Neuronal stem cell (in vitro differentiated cells): Measurements from ENCODE around the gene MAP3K15.

Experiments used
- DNase-seq: peaks from one replicate; pipeline ENCODE4 v3.0.0-alpha.2; 2013; ENCODE audit warnings: low spot score
- H2AFZ ChIP-seq: one replicate; pipeline ENCODE4 v1.6.1; 2013; ENCODE audit warnings: mild to moderate bottlenecking, low read length, inconsistent platforms
- H2AK5ac ChIP-seq: 2 replicates; pipeline ENCODE4 v1.6.1; 2013; ENCODE audit warnings: low read depth, mild to moderate bottlenecking, inconsistent platforms, low read length, moderate library complexity, mixed read lengths
- H2BK120ac ChIP-seq: 2 replicates; pipeline ENCODE4 v1.6.1; 2013; ENCODE audit warnings: low read depth, mild to moderate bottlenecking, inconsistent platforms, low read length, moderate library complexity, mixed read lengths
- H2BK12ac ChIP-seq: one replicate; pipeline ENCODE4 v1.6.1; 2013; ENCODE audit warnings: low read length, inconsistent platforms
- H2BK15ac ChIP-seq: 2 replicates; pipeline ENCODE4 v1.6.1; 2013; ENCODE audit warnings: mild to moderate bottlenecking, low read length, inconsistent platforms, mixed read lengths
- H2BK5ac ChIP-seq: one replicate; pipeline ENCODE4 v1.6.1; 2013; ENCODE audit warnings: inconsistent platforms, mild to moderate bottlenecking, low read length, moderate library complexity
- H3K14ac ChIP-seq: one replicate; pipeline ENCODE4 v1.6.1; 2013; ENCODE audit warnings: low read length, inconsistent platforms
- H3K18ac ChIP-seq: 2 replicates; pipeline ENCODE4 v1.6.1; 2013; ENCODE audit warnings: low read length, inconsistent platforms
- H3K23ac ChIP-seq: 2 replicates; pipeline ENCODE4 v1.6.1; 2013; ENCODE audit warnings: low read depth, mild to moderate bottlenecking, mixed read lengths, low read length, inconsistent platforms; ENCODE audit not compliant: poor library complexity
- H3K27ac ChIP-seq: replicated peaks from 3 replicates; pipeline ENCODE4 v1.5.1; 2013; ENCODE audit warnings: low read length, inconsistent platforms
- H3K27me3 ChIP-seq, 3 experiments: 2 replicates each; pipeline ENCODE4 v1.6.1; 2013; ENCODE audit warnings: low read length in 3 of 3, mild to moderate bottlenecking in 2 of 3, inconsistent platforms in 1 of 3, low read depth in 1 of 3, mixed read lengths in 1 of 3, moderate library complexity in 1 of 3; ENCODE audit not compliant: control insufficient read depth in 3 of 3, insufficient read depth in 3 of 3
- H3K36me3 ChIP-seq, 2 donors: replicated peaks in 1 of 2; 2 replicates each; pipeline ENCODE4 v1.6.1; 2013; ENCODE audit warnings: low read length in 2 of 2; ENCODE audit not compliant: control insufficient read depth in 2 of 2, insufficient read depth in 2 of 2
- H3K4ac ChIP-seq: 2 replicates; pipeline ENCODE4 v1.6.1; 2013; ENCODE audit warnings: inconsistent platforms, mild to moderate bottlenecking, low read length, moderate library complexity
- H3K4me1 ChIP-seq, 2 donors: 1 replicate in 1 of 2; 2 replicates in 1 of 2; pipeline ENCODE4 v1.6.1; 2013; ENCODE audit warnings: low read length in 2 of 2, low read depth in 1 of 2; ENCODE audit not compliant: control insufficient read depth in 2 of 2, insufficient read depth in 1 of 2
- H3K4me2 ChIP-seq: one replicate; pipeline ENCODE4 v1.6.1; 2013; ENCODE audit warnings: mild to moderate bottlenecking, low read length, inconsistent platforms; ENCODE audit not compliant: insufficient read depth, poor library complexity, severe bottlenecking
- H3K4me3 ChIP-seq, 2 donors: 2 replicates each; pipeline ENCODE4 v1.5.1; 2013; ENCODE audit warnings: low read length in 2 of 2, mild to moderate bottlenecking in 2 of 2, inconsistent platforms in 1 of 2, moderate library complexity in 1 of 2
- H3K79me1 ChIP-seq: one replicate; pipeline ENCODE4 v1.6.1; 2013; ENCODE audit warnings: low read depth, mild to moderate bottlenecking, inconsistent platforms, low read length, moderate library complexity
- H3K9ac ChIP-seq: one replicate; pipeline ENCODE4 v1.6.1; 2013; ENCODE audit warnings: mild to moderate bottlenecking, low read depth, low read length, inconsistent platforms; ENCODE audit not compliant: poor library complexity
- H3K9me3 ChIP-seq, 2 donors: replicated peaks in 1 of 2; 2 replicates each; pipeline versions ENCODE3 to v1.6.1; 2013; ENCODE audit warnings: low read length in 2 of 2, mild to moderate bottlenecking in 2 of 2, inconsistent platforms in 1 of 2, low read depth in 1 of 2, mixed read lengths in 1 of 2, moderate library complexity in 1 of 2; ENCODE audit not compliant: control insufficient read depth in 2 of 2, insufficient read depth in 1 of 2
- H4K8ac ChIP-seq: one replicate; pipeline ENCODE4 v1.6.1; 2013; ENCODE audit warnings: low read depth, mild to moderate bottlenecking, inconsistent platforms, low read length, moderate library complexity
- H4K91ac ChIP-seq: one replicate; pipeline ENCODE4 v1.6.1; 2013; ENCODE audit warnings: low read length, low read depth, mild to moderate bottlenecking, inconsistent platforms; ENCODE audit not compliant: poor library complexity
- WGBS, 2 donors: extraction: QIAGEN DNeasy Blood & Tissue Kit; methylation state at CpG; one replicate each; pipeline ENCODE4 v1.1.7; 2013; ENCODE audit warnings: missing lambda C conversion rate in 2 of 2, mixed read lengths in 1 of 2; ENCODE audit not compliant: insufficient read length in 2 of 2, insufficient replicate concordance in 1 of 2; ENCODE audit errors: extremely low coverage in 2 of 2; 5-methylcytosine and 5-hydroxymethylcytosine counted together

The MAP3K15 gene

DNA sequence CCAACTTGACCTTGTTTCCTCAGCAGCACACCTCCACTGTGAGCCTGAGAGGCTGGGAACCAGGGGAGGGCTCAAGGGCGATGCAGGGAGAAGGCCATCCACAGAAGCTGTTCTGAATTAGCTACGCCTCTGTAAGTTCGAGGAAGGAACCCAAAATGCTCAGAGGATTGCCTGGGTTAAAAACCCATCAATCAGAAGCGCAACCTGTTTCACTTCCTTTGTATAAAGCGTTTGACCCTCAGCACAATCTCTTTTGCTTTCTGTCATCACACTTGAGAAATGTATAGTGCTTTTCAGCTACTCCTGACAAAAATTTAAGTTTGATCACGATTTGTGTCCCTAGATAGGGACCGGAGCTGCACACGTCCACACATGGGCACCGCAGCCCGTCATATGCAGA, 48.0 kb upstream of the MAP3K15 start:
- H2AFZ ChIP-seq = no peak overlapping the region
- H4K8ac ChIP-seq = no peak overlapping the region
- peaks cover 2 to 3% of the 10 kb centered on the region in 2 donors for H3K4me1 ChIP-seq
- H3K4ac ChIP-seq = no peak overlapping the region
- no peak for DNase-seq
- H2BK15ac ChIP-seq = no peak overlapping the region
- no peak overlapping the region for H3K14ac ChIP-seq
- H2BK5ac ChIP-seq = no peak overlapping the region
- H3K9me3 ChIP-seq = no peaks in the 10 kb centered on the region
- no peak overlapping the region for H3K9ac ChIP-seq
- no peak overlapping the region for H2AK5ac ChIP-seq
- H3K4me3 ChIP-seq = no peak overlapping the region
- no peaks in the 10 kb centered on the region for H3K27me3 ChIP-seq
- H3K18ac ChIP-seq = no peak overlapping the region
- H3K36me3 ChIP-seq = no peaks in the 10 kb centered on the region
- H3K79me1 ChIP-seq = no peaks in the 10 kb centered on the region
- H3K27ac ChIP-seq = no peak overlapping the region
- no CpG with 5 or more reads among the region's 10 CpGs for WGBS, 2 donors
- no peak overlapping the region for H2BK120ac ChIP-seq
- H4K91ac ChIP-seq = no peak overlapping the region
- H3K4me2 ChIP-seq = no peak overlapping the region
- H3K23ac ChIP-seq = no peak overlapping the region
- H2BK12ac ChIP-seq = no peak overlapping the region

DNA sequence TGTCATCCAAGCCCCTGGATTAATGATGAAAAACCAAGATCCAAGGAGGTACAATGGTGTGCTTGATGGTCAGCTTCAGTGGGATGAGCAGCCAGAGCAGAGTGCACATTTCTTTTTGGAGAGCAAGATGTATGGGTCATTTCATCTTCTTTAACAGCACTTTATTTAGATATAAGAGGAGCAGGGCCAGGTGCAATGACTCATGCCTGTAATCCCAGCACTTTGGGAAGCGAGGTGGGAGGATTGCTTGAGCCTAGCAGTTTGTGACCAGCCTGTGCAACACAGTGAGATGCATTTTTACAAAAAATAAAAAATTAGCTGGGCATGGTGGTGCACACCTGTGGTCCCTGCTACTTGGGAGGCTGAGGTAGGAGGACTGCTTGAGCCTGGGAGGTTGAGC, 45.3 kb upstream of the MAP3K15 start:
- H3K9me3 ChIP-seq = no peaks in the 10 kb centered on the region
- no peak overlapping the region for H3K4me3 ChIP-seq
- DNase-seq = no peak
- H2BK5ac ChIP-seq = no peak overlapping the region
- no peak overlapping the region for H2BK120ac ChIP-seq
- no peak overlapping the region for H4K8ac ChIP-seq
- H3K4ac ChIP-seq = no peak overlapping the region
- no peak overlapping the region for H3K4me2 ChIP-seq
- H3K79me1 ChIP-seq = no peaks in the 10 kb centered on the region
- no peak overlapping the region for H3K18ac ChIP-seq
- no peak overlapping the region for H3K23ac ChIP-seq
- no peak overlapping the region for H4K91ac ChIP-seq
- no peak overlapping the region for H2BK12ac ChIP-seq
- no peak overlapping the region for H3K27ac ChIP-seq
- H2BK15ac ChIP-seq = no peak overlapping the region
- no peaks in the 10 kb centered on the region for H3K27me3 ChIP-seq
- WGBS, 2 donors = no CpG with 5 or more reads among the region's 1 CpG
- H2AFZ ChIP-seq = no peak overlapping the region
- H3K36me3 ChIP-seq = no peaks in the 10 kb centered on the region
- no peak overlapping the region for H3K14ac ChIP-seq
- H2AK5ac ChIP-seq = no peak overlapping the region
- no peaks in the 10 kb centered on the region for H3K4me1 ChIP-seq
- no peak overlapping the region for H3K9ac ChIP-seq

DNA sequence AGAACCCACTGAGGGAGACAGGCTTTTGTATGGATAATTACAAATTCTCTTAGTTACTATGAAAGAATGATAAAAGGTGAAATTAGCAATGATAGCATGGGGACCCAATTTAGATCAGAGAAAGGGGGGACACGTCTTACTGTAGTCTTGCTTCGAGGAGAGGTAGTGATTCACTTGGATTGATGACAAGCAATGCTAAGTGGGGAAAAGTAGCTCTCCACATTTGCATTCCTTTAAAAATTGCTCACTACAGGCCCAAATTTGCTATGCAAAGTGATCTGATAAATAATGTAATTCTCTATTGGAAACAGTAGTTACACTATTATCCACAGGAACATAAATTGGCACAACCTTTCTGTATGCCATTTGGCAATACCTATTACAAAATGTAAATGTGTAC, 42.5 kb upstream of the MAP3K15 start:
- Histone ChIP-seq H2BK120ac (no peak overlapping the region), H2BK15ac (no peak overlapping the region), H3K23ac (no peak overlapping the region), H3K4me1 (no peaks in the 10 kb centered on the region), H3K4me2 (no peak overlapping the region), H2AK5ac (no peak overlapping the region), H3K9ac (no peak overlapping the region), H3K18ac (no peak overlapping the region), H2BK12ac (no peak overlapping the region), H4K8ac (no peak overlapping the region), H2BK5ac (no peak overlapping the region), H2AFZ (no peak overlapping the region), H3K27me3 (no peaks in the 10 kb centered on the region), H3K36me3 (no peaks in the 10 kb centered on the region), H3K4me3 (no peak overlapping the region), H3K9me3 (no peaks in the 10 kb centered on the region), H3K14ac (no peak overlapping the region), H3K79me1 (no peaks in the 10 kb centered on the region), H3K4ac (no peak overlapping the region), H3K27ac (no peak overlapping the region), H4K91ac (no peak overlapping the region)
- DNase-seq = no peak
- WGBS, 2 donors = no CpG with 5 or more reads among the region's 2 CpGs

DNA sequence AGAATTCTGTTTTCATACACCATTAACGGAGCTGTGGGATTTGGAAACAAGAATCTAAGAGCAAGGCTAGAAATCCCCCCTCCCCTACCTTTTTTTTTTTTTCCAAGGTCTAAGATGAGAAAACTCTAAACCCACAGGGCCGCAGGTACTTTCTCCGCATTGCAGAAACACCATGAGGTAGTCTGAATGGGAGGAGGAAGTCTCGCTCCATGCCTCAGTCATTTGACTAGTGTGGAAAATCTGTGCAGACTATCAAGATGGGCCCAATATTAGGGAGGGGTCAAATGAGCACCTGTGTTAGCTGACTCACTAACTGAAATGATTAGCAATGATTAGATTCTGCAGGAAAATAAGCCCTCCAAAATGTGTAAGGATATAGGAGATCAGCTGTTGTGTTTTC, 40.9 kb upstream of the MAP3K15 start:
- no peak overlapping the region for H2BK12ac ChIP-seq
- H3K9me3 ChIP-seq = no peaks in the 10 kb centered on the region
- H3K9ac ChIP-seq = no peak overlapping the region
- H3K18ac ChIP-seq = no peak overlapping the region
- no CpG with 5 or more reads among the region's 4 CpGs for WGBS, 2 donors
- H3K23ac ChIP-seq = no peak overlapping the region
- no peak overlapping the region for H3K4me2 ChIP-seq
- no peak for DNase-seq
- no peak overlapping the region for H2BK120ac ChIP-seq
- H2BK15ac ChIP-seq = no peak overlapping the region
- H2AFZ ChIP-seq = no peak overlapping the region
- H3K4ac ChIP-seq = no peak overlapping the region
- no peak overlapping the region for H2BK5ac ChIP-seq
- H3K27me3 ChIP-seq = no peaks in the 10 kb centered on the region
- H3K4me3 ChIP-seq = no peak overlapping the region
- H3K27ac ChIP-seq = no peak overlapping the region
- no peak overlapping the region for H4K8ac ChIP-seq
- no peaks in the 10 kb centered on the region for H3K4me1 ChIP-seq
- no peak overlapping the region for H2AK5ac ChIP-seq
- H3K36me3 ChIP-seq = no peaks in the 10 kb centered on the region
- H3K14ac ChIP-seq = no peak overlapping the region
- no peaks in the 10 kb centered on the region for H3K79me1 ChIP-seq
- no peak overlapping the region for H4K91ac ChIP-seq
